HG02571 (cell line): ENCODE data around the gene LZTS3.
"Not testable (repeated sequence)": the region's sequence is repeated elsewhere in the genome, so short reads cannot be mapped to it uniquely, and the experiment has no call there.

Experiments
- ATAC-seq: cut with Tn5 transposase; IDR thresholded peaks from one replicate; pipeline ENCODE4 v1.9.1; 2021; ENCODE audit warnings: mild to moderate bottlenecking, moderate library complexity; ENCODE audit not compliant: unreplicated experiment

LZTS3 gene

GRCh38 chr20:3172933-3173609, at the start of gene LZTS3:
LZTS3 (minus strand) TSS chr20:3173549; CDS start chr20:3167163, 6,386 bp downstream.
- peak; percentile 47 for ATAC-seq

DNA sequence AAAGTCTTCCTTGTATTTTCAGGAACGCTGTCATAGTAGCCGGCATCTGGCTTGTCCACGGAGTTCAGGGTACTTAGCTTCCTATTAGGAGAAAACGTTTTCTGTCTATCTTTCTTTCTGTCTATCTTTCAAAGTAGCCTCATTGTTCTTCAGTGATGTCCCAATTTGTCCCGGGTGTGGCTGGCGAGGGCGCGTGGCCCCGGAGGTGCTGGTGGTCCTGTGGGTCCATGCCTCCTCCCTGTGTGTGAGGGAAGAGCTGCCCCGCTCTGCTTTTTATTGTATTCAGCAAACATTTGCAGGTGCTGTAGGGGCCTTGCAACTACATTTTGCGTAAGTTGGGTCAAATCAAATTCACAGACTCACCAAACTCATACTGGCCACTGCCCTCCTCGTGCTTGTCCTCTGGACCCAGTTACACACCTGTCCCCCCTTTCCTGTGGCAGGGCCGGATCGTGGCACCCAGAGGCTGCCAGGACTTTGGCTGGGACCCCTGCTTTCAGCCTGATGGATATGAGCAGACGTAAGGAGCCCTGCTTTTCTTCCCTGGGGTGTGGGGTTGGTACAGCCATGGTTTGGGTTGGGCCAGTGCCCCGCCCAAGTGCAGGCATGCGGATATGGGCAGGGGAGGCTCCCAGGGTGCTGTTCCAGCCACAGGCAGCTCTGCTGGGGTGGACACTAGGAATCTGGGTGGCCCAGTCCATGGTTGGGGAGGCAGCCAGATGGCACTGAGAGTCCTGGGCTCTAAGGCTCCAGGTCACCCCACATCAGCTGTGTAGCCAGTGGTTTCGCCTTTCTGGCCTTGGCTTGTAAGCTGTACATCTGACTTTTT, 48.3 kb upstream of the LZTS3 start:
- no peak for ATAC-seq

GRCh38 chr20:3218307-3218988, 45.1 kb upstream of the LZTS3 start:
- no peak for ATAC-seq

GRCh38 chr20:3215359-3215917, 42.1 kb upstream of the LZTS3 start:
- ATAC-seq, result not testable (repeated sequence)

GRCh38 chr20:3213226-3213625, 39.9 kb upstream of the LZTS3 start:
- no peak for ATAC-seq

- ATAC-seq, result no peak
These were observed 37.0 kb upstream of the LZTS3 start for GRCh38 chr20:3210346-3210745.

DNA sequence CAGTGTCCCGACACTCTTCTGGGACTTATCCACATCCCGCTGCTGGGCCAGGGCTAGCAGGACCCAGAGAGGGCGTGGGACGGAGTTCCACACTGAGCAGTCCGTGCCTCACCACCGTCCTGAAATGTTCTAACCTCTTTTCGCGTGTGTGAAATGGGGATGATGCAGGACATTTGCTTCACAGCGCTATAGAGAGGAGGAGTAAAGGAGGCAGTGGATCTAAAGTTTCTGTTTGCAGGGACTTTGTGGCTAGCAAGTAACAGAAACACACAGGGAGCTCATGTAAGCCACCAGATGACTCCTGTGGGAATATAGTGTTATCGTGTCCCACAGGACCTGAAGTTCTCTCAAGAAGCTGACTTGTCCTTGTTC, 36.6 kb upstream of the LZTS3 start:
- no peak for ATAC-seq

DNA sequence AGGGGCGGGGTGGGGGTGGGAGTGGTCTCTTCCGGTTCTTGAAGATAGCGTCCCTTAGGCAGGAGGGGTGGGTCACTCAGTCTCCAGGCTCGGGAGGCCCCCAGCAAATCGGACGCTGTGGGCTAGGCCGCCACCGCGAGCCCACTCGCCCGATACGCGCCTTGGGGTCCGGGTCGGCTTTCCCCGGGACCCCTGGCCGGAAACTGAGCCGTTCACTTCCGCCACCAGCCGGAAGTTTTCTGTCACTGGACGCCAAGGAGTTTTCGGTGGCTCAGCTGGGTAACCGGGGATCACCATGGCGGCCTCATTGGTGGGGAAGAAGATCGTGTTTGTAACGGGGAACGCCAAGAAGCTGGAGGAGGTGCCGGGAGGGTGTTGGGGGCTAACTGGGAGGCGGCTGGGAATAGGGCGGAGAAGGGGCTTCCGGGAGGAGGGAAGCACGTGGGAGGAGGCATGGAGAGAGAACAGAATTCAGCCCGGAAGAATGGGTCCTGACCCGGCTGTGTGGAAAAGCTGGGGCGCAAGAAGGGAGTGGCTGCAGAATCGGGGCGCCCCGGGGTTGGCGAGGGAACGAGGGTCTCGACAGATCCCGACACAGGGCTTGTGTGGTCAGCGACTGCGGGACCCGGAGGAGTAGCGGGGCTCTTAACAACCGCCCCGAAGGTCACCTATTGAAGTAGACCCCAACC, 36.1 kb upstream of the LZTS3 start, which contains the start of gene ITPA:
Gene ITPA, plus strand, starts transcription at position 242 of the 689 bp plus-strand sequence. Its CDS starts 54 bp downstream, at position 296.
- ATAC-seq, result peak; percentile 37

- ATAC-seq, result no peak
These were observed 35.5 kb upstream of the LZTS3 start for GRCh38 chr20:3208786-3209256.

- ATAC-seq, result peak; percentile 83
These were observed 30.9 kb upstream of the LZTS3 start, which contains the start of gene DDRGK1 for GRCh38 chr20:3204124-3204794. DDRGK1 (minus strand) TSS chr20:3204682; CDS start chr20:3204627, 55 bp downstream.

DNA sequence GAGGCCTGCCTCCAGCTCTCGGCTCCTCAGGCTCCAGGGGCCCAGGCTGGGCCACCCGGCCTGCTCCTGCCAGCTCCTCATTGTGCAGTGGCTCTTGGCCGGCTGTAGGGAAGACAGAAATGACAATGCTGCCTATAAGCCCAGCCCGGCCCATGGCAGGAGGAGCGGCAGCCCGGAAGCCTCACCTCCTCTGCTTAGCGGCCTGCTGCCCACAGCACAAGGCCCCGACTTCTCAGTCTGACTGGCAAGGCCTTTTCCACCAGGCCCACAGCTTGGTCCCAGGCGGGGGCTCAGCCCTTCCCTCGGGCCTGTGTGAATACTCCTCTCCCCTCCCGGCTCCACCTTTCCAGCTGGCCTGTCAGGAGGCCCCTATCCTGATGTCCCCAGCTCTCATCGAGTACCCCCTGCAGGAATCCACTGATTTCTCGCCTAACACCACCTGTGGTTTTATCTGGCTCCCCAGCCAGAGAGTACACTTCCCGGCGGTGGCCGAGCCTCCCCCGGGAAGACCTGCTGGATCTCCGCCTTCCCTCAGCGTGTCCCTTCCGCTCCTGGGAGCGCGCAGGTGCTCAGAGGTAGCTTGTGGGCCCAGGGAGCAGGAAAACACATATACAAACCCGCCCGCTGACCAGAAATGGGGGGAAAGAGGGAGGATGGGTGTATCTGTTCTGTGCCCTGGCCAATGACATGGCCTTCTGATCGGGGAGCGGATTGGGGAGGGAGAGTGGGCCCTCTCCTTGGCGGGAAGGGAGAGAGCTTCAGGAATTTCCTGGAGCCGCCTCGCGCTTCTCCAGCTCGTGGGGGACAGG, 30.2 kb upstream of the LZTS3 start:
- peak; percentile 13 for ATAC-seq

GRCh38 chr20:3202965-3203314, 29.6 kb upstream of the LZTS3 start:
- ATAC-seq, result no peak

- no peak for ATAC-seq
These were observed 26.8 kb upstream of the LZTS3 start for GRCh38 chr20:3199976-3200755.

GRCh38 chr20:3199206-3199605, 25.9 kb upstream of the LZTS3 start:
- ATAC-seq, result no peak

GRCh38 chr20:3195590-3196237, 22.4 kb upstream of the LZTS3 start:
- ATAC-seq, result no peak

DNA sequence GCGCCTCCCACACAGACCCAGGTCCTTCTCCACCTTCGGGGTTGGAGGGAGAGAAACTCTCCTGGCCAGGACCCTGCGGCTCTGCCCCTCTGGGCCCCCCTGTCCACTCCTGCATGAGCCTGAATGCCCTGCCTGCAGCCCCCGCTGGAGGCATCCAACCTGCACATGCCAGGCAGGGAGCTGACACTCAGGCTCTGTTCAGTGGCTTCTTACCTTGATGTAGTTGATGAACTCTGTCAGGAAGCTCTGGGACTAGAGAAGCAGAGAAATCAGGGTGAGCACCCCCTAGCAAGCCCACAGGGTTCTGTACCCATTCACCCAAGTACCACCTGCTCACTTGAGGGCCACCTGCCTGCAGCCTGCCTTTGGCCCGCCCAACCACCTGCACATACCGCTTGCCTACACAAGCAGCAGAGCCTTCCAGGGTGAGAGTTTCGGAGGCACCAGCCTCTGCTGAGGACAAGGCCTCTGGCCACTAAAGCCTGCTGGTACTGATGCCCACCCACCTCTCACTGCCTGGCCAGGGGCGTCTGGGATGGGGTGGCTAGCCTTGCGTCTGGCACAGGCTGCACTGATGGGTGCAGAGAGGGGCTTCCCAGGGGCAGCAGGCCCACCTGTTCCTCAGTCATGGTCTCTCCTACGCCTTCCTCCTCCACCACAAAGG, 21.4 kb upstream of the LZTS3 start:
- ATAC-seq, result no peak
